GM12878 (cell line): Measurements from ENCODE around the gene CA10. TPM values are rescaled to one million over a fixed set of nuclear protein-coding genes. Genes with fewer than 3 reads are reported as not detected.

ENCODE experiments used
- ATAC-seq: fragments of 200-7000 bp; cut with Tn5 transposase; 3 replicates; pipeline ENCODE4 v1.9.1; 2020; ENCODE audit warnings: mild to moderate bottlenecking, moderate library complexity
- BruUV-seq: library from RNA; stranded (reverse); fragments of 400-500 nt; replicated peaks from 2 replicates; lab custom pipeline; 2021; lab: Mats Ljungman, UMichigan
- CTCF ChIA-PET: fragments of 300-600 bp; sonication (Branson Sonifier 250); formaldehyde crosslinking; extraction: SDS; loops from one replicate; lab custom pipeline; 2021; ENCODE audit warnings: inconsistent platforms; lab: Yijun Ruan, JAX
- POLR2A ChIA-PET: fragments of 350-600 bp; formaldehyde crosslinking; extraction: SDS; loops from one replicate; lab custom pipeline; 2021; ENCODE audit warnings: inconsistent platforms; lab: Charles Lee
- RAD21 ChIA-PET: fragments of 300-600 bp; sonication (Branson Sonifier 250); formaldehyde crosslinking; loops from one replicate; lab custom pipeline; 2023; ENCODE audit warnings: antibody characterized with exemption; ENCODE audit not compliant: unreplicated experiment; lab: Charles Lee
- SMC1A ChIA-PET: fragments of 300-600 bp; sonication (Branson Sonifier 250); formaldehyde crosslinking; loops from one replicate; lab custom pipeline; 2023; ENCODE audit not compliant: unreplicated experiment, uncharacterized antibody; lab: Charles Lee
- DNase-seq: peaks from one replicate; pipeline ENCODE4 v3.0.0-alpha.2; 2011; ENCODE audit warnings: low read depth, low spot score
- FAIRE-seq: peaks from 3 replicates; lab custom pipeline; 2011; peaks lifted over from hg19 to GRCh38; lab: Jason Lieb, UNC
- H2AFZ ChIP-seq: 2 replicates; pipeline ENCODE4 v1.6.0; 2011; ENCODE audit warnings: low read depth, low read length, control low read depth; ENCODE audit not compliant: control insufficient read depth
- H3K27ac ChIP-seq: 2 replicates; pipeline ENCODE4 v1.5.1; 2011; ENCODE audit warnings: control low read depth; ENCODE audit not compliant: control insufficient read depth, insufficient read depth
- H3K27me3 ChIP-seq, 2 experiments: replicated peaks in 1 of 2; 2 replicates each; pipeline versions ENCODE4 v1.6.0 to v1.6.1; 2011; ENCODE audit warnings: low read length in 1 of 2; ENCODE audit not compliant: control insufficient read depth in 2 of 2, insufficient read depth in 2 of 2
- H3K36me3 ChIP-seq, 2 experiments: 2 replicates each; pipeline ENCODE4 v1.5.1; 2011; ENCODE audit warnings: low read length in 1 of 2; ENCODE audit not compliant: control insufficient read depth in 2 of 2, insufficient read depth in 2 of 2
- H3K4me1 ChIP-seq: 2 replicates; pipeline ENCODE4 v1.6.1; 2011; ENCODE audit warnings: mild to moderate bottlenecking, low read length, moderate library complexity, mixed read lengths; ENCODE audit not compliant: control insufficient read depth, insufficient read depth
- H3K4me2 ChIP-seq: 2 replicates; pipeline ENCODE4 v1.6.0; 2011; ENCODE audit warnings: control low read depth; ENCODE audit not compliant: control insufficient read depth, insufficient read depth
- H3K4me3 ChIP-seq: fragments of 200-600 bp; sonication (generic); 2 replicates; pipeline ENCODE4 v1.5.1; 2016
- H3K79me2 ChIP-seq: 2 replicates; pipeline ENCODE4 v1.6.0; 2011; ENCODE audit warnings: low read length; ENCODE audit not compliant: control insufficient read depth, insufficient read depth
- H3K9ac ChIP-seq: 2 replicates; pipeline ENCODE4 v1.8.0; 2011; ENCODE audit warnings: low read length, control low read depth, mixed read lengths; ENCODE audit not compliant: control insufficient read depth, insufficient read depth
- H3K9me3 ChIP-seq: replicated peaks from 3 replicates; pipeline ENCODE4 v1.5.1; 2011; ENCODE audit warnings: mild to moderate bottlenecking, low read length; ENCODE audit not compliant: control insufficient read depth, insufficient read depth
- H4K20me1 ChIP-seq: 2 replicates; pipeline ENCODE4 v1.6.0; 2011; ENCODE audit not compliant: control insufficient read depth, insufficient read depth
- BHLHE40 ChIP-seq, 2 experiments: fragments of 450-650 bp in 1 of 2; IDR thresholded peaks; 2 replicates each; pipeline ENCODE4 v1.6.1; 2011 to 2017; ENCODE audit warnings: low read depth in 2 of 2, borderline replicate concordance in 1 of 2, improper control_type of control experiment in 1 of 2, low read length in 1 of 2, mild to moderate bottlenecking in 1 of 2
- CHD2 ChIP-seq: IDR thresholded peaks from 2 replicates; pipeline ENCODE4 v1.6.1; 2011; ENCODE audit warnings: low read depth, low read length, improper control_type of control experiment, borderline replicate concordance
- CREM ChIP-seq: IDR thresholded peaks from 2 replicates; pipeline ENCODE4 v1.6.1; 2014; ENCODE audit warnings: antibody characterized with exemption, low read depth
- IKZF2 ChIP-seq, 2 experiments: fragments of 450-650 bp; IDR thresholded peaks; 2 replicates each; pipeline ENCODE4 v1.6.1; 2017; ENCODE audit warnings: mild to moderate bottlenecking in 2 of 2, moderate library complexity in 2 of 2
- NRF1 ChIP-seq: conservative IDR thresholded peaks from 2 replicates; pipeline ENCODE4 v1.6.1; 2011; ENCODE audit warnings: mild to moderate bottlenecking, low read depth, low read length, improper control_type of control experiment
- POLR2AphosphoS5 ChIP-seq: IDR thresholded peaks from 2 replicates; pipeline ENCODE4 v1.6.1; 2011; ENCODE audit warnings: mild to moderate bottlenecking, low read length, inconsistent platforms
- SREBF2 ChIP-seq: IDR thresholded peaks from 2 replicates; pipeline ENCODE4 v1.6.1; 2012; ENCODE audit warnings: mild to moderate bottlenecking, low read length
- WGBS: methylation state at CpG from one replicate; pipeline ENCODE4 v1.1.6; 2016; ENCODE audit warnings: low lambda C conversion rate; ENCODE audit not compliant: insufficient replicate concordance, insufficient coverage; ENCODE audit errors: missing lambda C conversion rate; 5-methylcytosine and 5-hydroxymethylcytosine counted together
- in situ Hi-C: fragments of 300-500 bp; cut with MboI; formaldehyde crosslinking; loops from 9 replicates; pipeline ENCODE4 v1.14.3; 2018; ENCODE audit warnings: mixed read lengths
- intact Hi-C: fragments of 100-400 bp; cut with micrococcal nuclease; formaldehyde crosslinking; loops from one replicate; pipeline ENCODE4 v1.14.2; 2022; ENCODE audit not compliant: unreplicated experiment
- polyA plus RNA-seq, 11 experiments: library from polyadenylated mRNA; depleted of rRNA in 4 of 11; unstranded in 6 of 11; stranded (reverse) in 5 of 11; fragments of >200 nt; fragmentation: Nextera tagmentation in 4 of 11; fragmentation: Illumina TruSeq in 1 of 11; extraction: Ambion mirVana in 4 of 11; extraction: Trizol in 1 of 11; gene quantifications; 1 replicate in 1 of 11; 2 replicates in 10 of 11; pipeline versions ENCODE4 v1.2.1 to v1.2.3, GENCODE V29; 2011 to 2016; ENCODE audit warnings: inconsistent platforms in 2 of 11, missing spikeins in 2 of 11, low read depth in 1 of 11
- total RNA-seq, 4 experiments: library from RNA; depleted of rRNA in 3 of 4; stranded (reverse); fragments of >200 nt in 3 of 4; fragmentation: Illumina TruSeq in 1 of 4; extraction: Trizol in 1 of 4; gene quantifications; 2 replicates each; pipeline versions ENCODE4 v1.2.1 to v1.2.3, GENCODE V29; 2013 to 2021
- TF ChIP-seq, protein P1 (sequence below): fragments of 450-650 bp; IDR thresholded peaks from 2 replicates; pipeline ENCODE4 v1.6.1; 2016; ENCODE audit warnings: mild to moderate bottlenecking, moderate library complexity, borderline replicate concordance
- TF ChIP-seq, protein P2 (sequence below): IDR thresholded peaks from 2 replicates; pipeline ENCODE4 v1.6.1; 2011; ENCODE audit warnings: low read depth, mild to moderate bottlenecking, low read length, moderate library complexity, borderline replicate concordance; ENCODE audit errors: extremely low read depth
- TF ChIP-seq, protein P3 (sequence below): fragments of 450-650 bp; conservative IDR thresholded peaks from 2 replicates; pipeline ENCODE4 v1.6.1; 2017; ENCODE audit warnings: mild to moderate bottlenecking, moderate library complexity
- TF ChIP-seq, protein P4 (sequence below): IDR thresholded peaks from 2 replicates; pipeline ENCODE4 v1.6.1; 2012; ENCODE audit warnings: mild to moderate bottlenecking, low read depth, low read length

Gene CA10
- total and polyA plus RNA-seq, 10 of the 15 experiments (the other 5 are each of a cell fraction or from before 2014, with no cell fraction given), result not detected

DNA sequence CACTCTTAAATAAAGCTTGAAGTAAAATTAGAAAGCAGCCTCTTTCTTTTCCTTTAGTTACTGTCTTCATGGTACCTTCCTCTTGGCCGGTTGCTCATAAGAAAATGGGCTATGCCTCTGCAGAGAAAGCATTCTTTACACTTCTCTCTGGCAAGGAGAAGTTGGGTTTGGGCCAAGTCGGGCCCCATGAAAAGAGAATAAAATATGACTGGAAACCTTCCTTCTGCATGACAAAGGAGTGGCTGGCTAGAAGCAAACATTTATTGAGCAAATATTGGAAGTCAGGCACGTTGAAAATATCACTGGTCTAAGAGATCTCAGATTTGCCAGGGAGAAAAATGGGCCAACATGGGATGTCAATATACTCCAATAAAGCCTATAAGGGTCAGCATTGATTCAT is 126.1 kb downstream of the CA10 start:
- FAIRE-seq (no peak), ATAC-seq (no peak), DNase-seq (no peak)
- no peaks in the 10 kb centered on the region for H3K4me1 ChIP-seq
- H4K20me1 ChIP-seq, result no peaks in the 10 kb centered on the region
- intact Hi-C loops (no loop called here), in situ Hi-C loops (no loop called here)
- ChIA-PET RAD21 (no interaction called here), SMC1A (no interaction called here), CTCF (no interaction called here), POLR2A (no interaction called here)
- TF ChIP-seq CREM (no peak), NRF1 (no peak), SREBF2 (no peak), CHD2 (no peak), BHLHE40 (IDR thresholded peaks at IDR 0.05; ENCODE audit: borderline replicate concordance in 1 of 2, low read depth in 2 of 2, low read length in 1 of 2) (no peak), POLR2AphosphoS5 (no peak), IKZF2 (IDR thresholded peaks at IDR 0.05) (no peak)
- TF ChIP-seq, protein P1, sequence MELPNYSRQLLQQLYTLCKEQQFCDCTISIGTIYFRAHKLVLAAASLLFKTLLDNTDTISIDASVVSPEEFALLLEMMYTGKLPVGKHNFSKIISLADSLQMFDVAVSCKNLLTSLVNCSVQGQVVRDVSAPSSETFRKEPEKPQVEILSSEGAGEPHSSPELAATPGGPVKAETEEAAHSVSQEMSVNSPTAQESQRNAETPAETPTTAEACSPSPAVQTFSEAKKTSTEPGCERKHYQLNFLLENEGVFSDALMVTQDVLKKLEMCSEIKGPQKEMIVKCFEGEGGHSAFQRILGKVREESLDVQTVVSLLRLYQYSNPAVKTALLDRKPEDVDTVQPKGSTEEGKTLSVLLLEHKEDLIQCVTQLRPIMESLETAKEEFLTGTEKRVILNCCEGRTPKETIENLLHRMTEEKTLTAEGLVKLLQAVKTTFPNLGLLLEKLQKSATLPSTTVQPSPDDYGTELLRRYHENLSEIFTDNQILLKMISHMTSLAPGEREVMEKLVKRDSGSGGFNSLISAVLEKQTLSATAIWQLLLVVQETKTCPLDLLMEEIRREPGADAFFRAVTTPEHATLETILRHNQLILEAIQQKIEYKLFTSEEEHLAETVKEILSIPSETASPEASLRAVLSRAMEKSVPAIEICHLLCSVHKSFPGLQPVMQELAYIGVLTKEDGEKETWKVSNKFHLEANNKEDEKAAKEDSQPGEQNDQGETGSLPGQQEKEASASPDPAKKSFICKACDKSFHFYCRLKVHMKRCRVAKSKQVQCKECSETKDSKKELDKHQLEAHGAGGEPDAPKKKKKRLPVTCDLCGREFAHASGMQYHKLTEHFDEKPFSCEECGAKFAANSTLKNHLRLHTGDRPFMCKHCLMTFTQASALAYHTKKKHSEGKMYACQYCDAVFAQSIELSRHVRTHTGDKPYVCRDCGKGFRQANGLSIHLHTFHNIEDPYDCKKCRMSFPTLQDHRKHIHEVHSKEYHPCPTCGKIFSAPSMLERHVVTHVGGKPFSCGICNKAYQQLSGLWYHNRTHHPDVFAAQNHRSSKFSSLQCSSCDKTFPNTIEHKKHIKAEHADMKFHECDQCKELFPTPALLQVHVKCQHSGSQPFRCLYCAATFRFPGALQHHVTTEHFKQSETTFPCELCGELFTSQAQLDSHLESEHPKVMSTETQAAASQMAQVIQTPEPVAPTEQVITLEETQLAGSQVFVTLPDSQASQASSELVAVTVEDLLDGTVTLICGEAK, result no peak
- TF ChIP-seq, protein P2, sequence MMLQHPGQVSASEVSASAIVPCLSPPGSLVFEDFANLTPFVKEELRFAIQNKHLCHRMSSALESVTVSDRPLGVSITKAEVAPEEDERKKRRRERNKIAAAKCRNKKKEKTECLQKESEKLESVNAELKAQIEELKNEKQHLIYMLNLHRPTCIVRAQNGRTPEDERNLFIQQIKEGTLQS, result no peak
- TF ChIP-seq, protein P3, sequence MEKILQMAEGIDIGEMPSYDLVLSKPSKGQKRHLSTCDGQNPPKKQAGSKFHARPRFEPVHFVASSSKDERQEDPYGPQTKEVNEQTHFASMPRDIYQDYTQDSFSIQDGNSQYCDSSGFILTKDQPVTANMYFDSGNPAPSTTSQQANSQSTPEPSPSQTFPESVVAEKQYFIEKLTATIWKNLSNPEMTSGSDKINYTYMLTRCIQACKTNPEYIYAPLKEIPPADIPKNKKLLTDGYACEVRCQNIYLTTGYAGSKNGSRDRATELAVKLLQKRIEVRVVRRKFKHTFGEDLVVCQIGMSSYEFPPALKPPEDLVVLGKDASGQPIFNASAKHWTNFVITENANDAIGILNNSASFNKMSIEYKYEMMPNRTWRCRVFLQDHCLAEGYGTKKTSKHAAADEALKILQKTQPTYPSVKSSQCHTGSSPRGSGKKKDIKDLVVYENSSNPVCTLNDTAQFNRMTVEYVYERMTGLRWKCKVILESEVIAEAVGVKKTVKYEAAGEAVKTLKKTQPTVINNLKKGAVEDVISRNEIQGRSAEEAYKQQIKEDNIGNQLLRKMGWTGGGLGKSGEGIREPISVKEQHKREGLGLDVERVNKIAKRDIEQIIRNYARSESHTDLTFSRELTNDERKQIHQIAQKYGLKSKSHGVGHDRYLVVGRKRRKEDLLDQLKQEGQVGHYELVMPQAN, result no peak
- TF ChIP-seq, protein P4, sequence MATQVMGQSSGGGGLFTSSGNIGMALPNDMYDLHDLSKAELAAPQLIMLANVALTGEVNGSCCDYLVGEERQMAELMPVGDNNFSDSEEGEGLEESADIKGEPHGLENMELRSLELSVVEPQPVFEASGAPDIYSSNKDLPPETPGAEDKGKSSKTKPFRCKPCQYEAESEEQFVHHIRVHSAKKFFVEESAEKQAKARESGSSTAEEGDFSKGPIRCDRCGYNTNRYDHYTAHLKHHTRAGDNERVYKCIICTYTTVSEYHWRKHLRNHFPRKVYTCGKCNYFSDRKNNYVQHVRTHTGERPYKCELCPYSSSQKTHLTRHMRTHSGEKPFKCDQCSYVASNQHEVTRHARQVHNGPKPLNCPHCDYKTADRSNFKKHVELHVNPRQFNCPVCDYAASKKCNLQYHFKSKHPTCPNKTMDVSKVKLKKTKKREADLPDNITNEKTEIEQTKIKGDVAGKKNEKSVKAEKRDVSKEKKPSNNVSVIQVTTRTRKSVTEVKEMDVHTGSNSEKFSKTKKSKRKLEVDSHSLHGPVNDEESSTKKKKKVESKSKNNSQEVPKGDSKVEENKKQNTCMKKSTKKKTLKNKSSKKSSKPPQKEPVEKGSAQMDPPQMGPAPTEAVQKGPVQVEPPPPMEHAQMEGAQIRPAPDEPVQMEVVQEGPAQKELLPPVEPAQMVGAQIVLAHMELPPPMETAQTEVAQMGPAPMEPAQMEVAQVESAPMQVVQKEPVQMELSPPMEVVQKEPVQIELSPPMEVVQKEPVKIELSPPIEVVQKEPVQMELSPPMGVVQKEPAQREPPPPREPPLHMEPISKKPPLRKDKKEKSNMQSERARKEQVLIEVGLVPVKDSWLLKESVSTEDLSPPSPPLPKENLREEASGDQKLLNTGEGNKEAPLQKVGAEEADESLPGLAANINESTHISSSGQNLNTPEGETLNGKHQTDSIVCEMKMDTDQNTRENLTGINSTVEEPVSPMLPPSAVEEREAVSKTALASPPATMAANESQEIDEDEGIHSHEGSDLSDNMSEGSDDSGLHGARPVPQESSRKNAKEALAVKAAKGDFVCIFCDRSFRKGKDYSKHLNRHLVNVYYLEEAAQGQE, result no peak
- H3K4me2 ChIP-seq, result no peak overlapping the region
- WGBS, result 0% methylated on average over 3 of the region's 3 CpGs
- H3K4me3 ChIP-seq, result no peak overlapping the region
- no peak overlapping the region for H2AFZ ChIP-seq
- H3K79me2 ChIP-seq, result no peaks in the 10 kb centered on the region
- H3K27me3 ChIP-seq, result no peaks in the 10 kb centered on the region
- H3K27ac ChIP-seq, result no peak overlapping the region
- H3K9ac ChIP-seq, result no peak overlapping the region
- no peaks in the 10 kb centered on the region for H3K36me3 ChIP-seq
- no TSS peak for BruUV-seq
- H3K9me3 ChIP-seq, result no peaks in the 10 kb centered on the region
